Inferior parietal cortex (tissue), 1 donor: ENCODE data around the gene HYAL3.
A peak's percentile ranks its signal among the peaks of the same experiment; 100 is the strongest.
"Not testable (repeated sequence)": the region's sequence is repeated elsewhere in the genome, so short reads cannot be mapped to it uniquely, and the experiment has no call there.

Experiments used
- DNase-seq: peaks from one replicate; pipeline ENCODE4 v3.0.0-alpha.2; 2016; ENCODE audit errors: extremely low spot score

The HYAL3 gene

DNA sequence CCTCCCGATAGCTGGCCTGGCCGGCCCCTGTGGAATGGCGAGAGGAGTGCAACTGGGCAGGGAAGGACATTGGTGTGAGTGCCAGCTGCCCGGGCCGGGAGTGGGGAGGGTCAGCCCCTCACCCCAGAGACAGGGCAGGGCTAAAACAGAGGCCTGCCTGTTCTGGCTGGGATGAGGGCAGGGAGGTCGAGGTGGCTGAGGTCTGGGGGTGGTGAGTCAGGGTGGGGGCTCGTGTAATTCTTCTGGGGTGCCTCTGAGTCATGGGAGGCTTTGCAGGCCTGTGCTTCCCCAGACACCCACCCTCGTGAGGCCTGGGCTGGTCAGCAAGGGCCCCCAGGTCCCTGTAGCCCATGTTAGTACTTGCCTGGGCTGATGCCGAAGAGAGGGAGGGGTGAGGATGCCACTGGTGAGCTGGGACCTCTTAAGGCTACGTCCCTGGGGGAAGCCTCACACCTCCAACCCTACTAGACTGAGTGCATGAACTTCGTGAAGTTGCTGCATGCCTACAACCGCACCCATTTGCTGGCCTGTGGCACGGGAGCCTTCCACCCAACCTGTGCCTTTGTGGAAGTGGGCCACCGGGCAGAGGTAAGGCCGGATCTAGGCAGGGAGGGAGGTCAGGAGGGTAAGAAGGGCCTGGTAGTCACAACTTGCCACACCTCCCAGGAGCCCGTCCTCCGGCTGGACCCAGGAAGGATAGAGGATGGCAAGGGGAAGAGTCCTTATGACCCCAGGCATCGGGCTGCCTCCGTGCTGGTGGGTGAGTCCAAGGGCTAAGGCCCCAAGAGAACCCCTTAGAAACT lies 28.6 kb downstream of the HYAL3 start:
- no peak for DNase-seq

GRCh38 chr3:50269977-50270413 lies 29.2 kb downstream of the HYAL3 start:
- no peak for DNase-seq

GRCh38 chr3:50269460-50269859 lies 29.7 kb downstream of the HYAL3 start:
- no peak for DNase-seq

GRCh38 chr3:50268703-50269451 lies 30.3 kb downstream of the HYAL3 start, which contains the start of gene SEMA3B:
SEMA3B (plus strand) TSS chr3:50269147; CDS start chr3:50269241, 94 bp downstream.
- no peak for DNase-seq

- no peak for DNase-seq
Measured at GRCh38 chr3:50268276-50268675, 30.9 kb downstream of the HYAL3 start.

GRCh38 chr3:50267280-50267913 lies 31.8 kb downstream of the HYAL3 start:
- DNase-seq, result no peak

GRCh38 chr3:50266836-50267235 lies 32.4 kb downstream of the HYAL3 start:
- no peak for DNase-seq

GRCh38 chr3:50266017-50266416 lies 33.2 kb downstream of the HYAL3 start:
- DNase-seq, result no peak

GRCh38 chr3:50265571-50265970 lies 33.6 kb downstream of the HYAL3 start:
- DNase-seq, result no peak

DNA sequence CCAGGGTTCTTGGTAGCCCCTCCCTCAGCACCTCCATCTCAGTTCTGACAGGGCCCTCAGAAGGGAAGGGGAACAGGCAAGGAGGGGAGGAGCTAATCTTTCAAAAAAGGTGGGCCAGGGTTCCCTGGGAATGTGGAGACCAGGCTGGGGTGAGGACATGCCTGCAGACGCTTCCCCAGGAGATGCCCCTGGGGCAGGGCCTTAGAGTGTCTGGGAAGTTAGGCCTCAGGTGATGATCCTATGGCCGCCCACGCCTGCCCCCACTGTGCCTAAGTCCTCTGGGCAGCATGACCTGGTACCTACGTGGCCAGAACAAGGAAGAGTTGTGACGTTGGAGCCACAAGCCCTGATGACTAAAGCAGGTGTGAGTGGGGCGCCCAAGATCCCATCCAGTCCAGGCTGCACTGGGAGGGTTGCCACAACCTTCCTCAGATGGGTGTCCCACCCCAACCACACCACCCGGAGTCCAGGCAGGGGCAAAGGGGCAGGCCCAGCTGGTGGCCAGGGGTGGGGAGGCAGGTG lies 34.2 kb downstream of the HYAL3 start:
- DNase-seq, result no peak

- DNase-seq, result peak; percentile 55
Measured at GRCh38 chr3:50264383-50264963, 34.7 kb downstream of the HYAL3 start.

DNA sequence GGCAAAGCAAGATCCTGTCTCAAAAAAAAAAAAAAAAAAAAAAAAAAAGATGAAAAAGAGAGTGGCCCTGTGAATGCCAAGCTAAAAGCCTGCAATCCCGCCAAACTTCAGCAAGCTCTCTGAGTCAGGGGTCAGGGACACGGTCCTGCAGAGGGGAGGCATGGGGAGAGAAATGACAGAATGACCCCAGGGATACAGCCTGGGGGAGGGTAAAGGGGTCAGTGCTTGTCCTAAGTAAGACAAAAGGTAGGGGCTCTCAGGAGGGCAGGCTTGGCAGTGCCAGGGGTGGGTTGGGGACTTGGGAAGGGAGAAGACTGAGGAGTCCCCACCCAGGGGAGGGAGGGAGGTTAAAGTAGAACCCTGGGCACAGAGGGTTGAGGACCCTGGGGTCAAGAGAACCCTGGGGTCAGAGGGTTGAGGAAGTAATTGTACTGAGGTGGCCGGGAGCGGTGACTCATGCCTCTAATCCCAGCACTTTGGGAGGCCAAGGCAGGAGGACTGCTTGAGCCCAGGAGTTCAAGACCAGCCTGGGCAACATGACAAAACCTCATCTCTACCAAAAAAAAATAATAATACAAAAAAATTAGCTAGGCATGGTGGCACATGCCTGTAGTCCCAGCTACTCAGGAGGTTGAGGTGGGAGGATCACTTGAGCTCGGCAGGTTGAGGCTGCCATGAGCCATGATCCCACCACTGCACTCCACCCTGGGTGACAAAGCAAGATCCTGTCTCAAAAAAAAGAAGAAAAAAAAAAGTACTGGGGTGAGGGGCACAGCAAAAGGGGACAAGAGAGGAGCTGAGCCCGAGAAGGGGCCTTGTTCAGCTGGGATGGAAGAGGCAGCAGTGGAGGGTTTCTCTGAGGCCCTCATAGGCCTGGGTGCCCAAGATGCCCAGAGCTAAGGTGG lies 35.5 kb downstream of the HYAL3 start:
- no peak for DNase-seq

GRCh38 chr3:50262778-50263177 lies 36.4 kb downstream of the HYAL3 start:
- no peak for DNase-seq

DNA sequence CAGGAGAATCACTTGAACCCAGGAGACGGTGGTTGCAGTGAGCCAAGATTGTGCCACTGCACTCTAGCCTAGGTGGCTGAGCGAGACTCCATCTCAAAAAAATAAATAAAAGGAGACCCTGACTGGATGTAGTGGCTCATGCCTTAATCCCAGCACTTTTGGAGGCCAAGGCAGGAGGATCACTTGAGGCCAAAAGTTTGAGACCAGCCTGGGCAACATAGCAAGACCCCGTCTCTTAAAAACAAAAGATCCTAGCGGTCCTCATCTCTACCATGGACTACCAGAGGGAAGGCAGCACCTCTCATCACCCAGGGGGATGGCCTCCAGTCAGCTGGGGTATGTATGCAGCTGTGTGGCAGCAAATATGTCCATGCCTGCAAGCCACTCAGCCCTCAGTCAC lies 37.0 kb downstream of the HYAL3 start:
- DNase-seq, result not testable (repeated sequence)

DNA sequence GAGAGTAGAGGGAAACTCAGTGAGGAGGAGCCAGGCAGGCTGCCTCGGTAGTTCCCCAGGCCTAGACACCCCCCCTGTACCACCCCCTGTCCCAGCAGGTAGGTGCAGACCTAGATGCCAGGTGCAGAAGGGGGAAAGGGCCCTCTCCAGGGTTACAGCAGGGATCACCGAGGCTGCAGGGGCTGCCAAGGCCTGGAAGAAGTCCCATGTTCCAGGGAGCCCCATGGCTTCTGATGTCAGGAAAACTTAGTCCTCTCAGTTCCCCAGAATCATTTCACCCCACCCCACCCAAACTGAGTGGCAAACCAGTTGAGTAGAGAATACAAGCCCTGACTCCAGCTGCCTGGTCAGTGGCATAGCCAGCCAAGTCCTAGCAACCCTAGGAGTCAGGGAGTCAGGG lies 37.7 kb downstream of the HYAL3 start:
- DNase-seq, result no peak

- no peak for DNase-seq
Measured at GRCh38 chr3:50260942-50261441, 38.2 kb downstream of the HYAL3 start.

DNA sequence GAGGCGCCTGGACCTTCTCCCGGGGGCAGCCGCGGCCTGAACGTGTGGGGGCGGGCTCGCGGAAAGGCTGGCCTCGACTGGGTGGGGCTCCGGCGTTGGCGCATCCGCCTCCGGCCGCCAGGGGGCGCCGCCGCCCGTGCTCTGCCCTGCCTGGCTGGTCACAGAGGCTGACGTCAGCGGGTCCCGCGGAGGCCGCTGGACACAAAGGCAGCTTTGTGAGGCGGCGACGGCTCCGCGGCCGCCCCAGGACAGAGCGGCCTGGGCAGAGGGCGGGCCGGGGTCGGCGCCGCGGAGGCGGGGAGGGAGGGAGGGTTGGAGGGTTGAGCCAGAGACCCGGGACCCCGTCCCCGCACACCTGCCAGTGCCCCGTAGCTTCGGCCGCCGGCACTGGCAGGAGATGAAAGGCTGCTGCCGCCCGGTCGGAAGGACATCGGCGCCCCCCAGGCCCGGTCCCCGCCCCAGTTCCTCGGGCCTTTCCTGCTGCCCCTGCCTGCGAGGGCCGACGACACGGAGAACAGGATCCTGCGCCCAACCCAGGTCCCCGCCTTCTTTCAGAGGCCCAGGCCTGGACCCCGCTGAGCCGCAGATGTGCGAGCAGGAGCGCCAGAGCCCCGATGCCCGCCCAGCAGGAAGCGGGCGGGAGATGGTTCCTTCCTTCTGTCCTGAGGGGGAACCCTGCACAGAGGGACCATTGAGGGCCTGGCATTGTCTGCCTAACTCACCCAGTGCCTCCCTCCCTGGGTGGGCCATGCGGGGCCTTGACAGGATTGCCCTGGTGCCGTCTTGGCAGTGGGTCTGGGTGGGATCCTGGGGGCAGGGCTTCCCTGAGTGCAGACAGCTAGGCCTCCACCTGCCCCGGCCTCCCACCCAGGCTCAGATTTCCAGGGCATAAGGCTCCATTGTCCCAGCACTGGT lies 38.9 kb downstream of the HYAL3 start:
- DNase-seq, result peak; percentile 90

DNA sequence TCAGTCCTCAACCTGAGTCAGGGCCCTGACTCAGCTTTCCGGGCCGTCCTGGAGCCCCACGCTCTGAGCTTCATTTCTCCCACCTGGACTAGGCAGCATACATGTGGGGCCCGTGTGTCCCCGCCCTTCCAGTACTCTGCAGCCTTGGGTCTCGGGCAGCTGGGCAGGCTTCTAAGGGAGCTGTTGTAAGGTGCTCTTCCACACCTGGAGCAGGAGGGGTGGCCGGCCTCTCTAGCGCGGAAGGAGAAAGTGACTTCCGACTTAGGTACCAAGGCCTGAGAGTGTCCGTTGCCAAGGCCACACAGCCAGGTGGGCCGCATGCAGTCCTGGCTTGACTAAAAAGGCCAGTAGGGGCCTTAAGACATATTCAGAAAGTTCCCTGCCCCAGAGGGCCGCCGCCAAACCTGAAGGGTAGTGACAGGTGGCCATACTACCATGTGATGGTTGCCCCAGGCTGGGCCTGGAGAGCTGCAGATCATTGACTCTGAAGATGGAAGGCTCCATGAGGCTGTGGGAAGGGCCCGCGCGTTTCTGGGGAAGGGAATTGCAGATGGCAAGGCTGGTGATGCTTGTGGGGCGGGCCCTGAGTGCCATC lies 39.7 kb downstream of the HYAL3 start:
- DNase-seq, result no peak

DNA sequence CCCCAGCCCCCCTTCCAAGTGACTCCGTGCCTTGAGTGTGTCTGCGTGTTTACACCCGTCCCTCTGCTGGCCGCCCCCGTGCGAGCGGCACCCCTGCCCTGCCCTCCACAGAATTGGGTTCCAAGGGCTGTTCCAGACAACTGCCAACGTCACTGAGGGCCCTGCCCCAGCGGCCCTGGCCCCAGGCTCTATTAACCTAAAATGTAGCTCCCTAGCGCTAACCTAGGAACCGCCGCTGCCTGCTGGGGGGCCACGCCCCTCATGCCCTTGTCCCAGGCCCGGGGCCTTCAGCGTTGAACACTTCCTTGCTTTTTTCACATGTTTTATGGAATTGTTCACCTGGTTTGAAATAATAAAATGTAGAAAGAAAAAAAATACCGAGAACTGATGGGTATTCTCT lies 40.2 kb downstream of the HYAL3 start:
- no peak for DNase-seq
